HG02884 (cell line): ENCODE results near the gene SPHK1.

Experiments used
- ATAC-seq: cut with Tn5 transposase; IDR thresholded peaks from one replicate; pipeline ENCODE4 v1.9.1; 2021; ENCODE audit warnings: mild to moderate bottlenecking, moderate library complexity; ENCODE audit not compliant: unreplicated experiment

The SPHK1 gene

DNA sequence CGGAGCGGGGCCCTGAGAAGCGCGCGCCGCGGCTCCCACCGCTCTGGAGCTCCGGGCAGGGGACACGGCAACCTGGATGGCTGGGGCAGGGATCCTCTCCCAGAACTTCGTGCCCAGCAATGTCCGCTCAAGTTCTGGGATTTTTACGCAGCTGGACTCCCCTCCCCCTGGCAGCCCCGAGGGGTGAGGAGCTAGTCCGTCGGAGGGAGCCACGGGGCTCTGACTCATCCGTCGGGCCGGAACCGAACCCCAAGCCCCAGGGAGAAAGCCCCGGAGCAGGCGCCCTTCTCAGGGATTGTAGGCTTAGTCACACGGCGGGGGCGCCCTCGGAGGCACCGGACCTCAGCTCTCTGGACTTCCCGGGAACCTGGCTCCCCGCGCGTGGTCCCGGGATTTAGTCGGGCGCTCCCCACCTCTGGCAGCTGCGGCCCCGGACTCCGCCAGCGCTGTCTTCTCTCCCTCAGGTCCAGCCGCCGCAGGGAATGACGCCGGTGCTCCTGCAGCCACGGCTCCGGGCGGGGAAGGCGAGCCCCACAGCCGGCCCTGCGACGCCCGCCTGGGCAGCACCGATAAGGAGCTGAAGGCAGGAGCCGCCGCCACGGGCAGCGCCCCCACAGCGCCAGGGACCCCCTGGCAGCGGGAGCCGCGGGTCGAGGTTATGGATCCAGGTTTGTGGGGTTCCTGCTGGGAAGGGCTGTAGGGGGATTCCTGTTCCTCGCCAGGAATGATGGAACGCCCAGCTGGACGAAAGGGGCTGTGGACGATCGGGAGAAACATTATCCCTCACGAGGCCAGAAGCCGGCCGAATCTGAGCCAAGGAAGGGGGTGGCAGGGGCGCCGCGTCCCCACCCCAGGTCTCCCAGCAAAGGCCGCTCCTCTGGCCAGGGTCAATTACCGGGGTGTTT is 830 bp downstream of the SPHK1 start:
- no peak for ATAC-seq

- no peak for ATAC-seq
Observed at GRCh38 chr17:76385892-76386786, 1.7 kb downstream of the SPHK1 start.

DNA sequence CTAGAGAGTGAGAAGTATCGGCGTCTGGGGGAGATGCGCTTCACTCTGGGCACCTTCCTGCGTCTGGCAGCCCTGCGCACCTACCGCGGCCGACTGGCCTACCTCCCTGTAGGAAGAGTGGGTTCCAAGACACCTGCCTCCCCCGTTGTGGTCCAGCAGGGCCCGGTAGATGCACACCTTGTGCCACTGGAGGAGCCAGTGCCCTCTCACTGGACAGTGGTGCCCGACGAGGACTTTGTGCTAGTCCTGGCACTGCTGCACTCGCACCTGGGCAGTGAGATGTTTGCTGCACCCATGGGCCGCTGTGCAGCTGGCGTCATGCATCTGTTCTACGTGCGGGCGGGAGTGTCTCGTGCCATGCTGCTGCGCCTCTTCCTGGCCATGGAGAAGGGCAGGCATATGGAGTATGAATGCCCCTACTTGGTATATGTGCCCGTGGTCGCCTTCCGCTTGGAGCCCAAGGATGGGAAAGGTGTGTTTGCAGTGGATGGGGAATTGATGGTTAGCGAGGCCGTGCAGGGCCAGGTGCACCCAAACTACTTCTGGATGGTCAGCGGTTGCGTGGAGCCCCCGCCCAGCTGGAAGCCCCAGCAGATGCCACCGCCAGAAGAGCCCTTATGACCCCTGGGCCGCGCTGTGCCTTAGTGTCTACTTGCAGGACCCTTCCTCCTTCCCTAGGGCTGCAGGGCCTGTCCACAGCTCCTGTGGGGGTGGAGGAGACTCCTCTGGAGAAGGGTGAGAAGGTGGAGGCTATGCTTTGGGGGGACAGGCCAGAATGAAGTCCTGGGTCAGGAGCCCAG is 2.8 kb downstream of the SPHK1 start:
- no peak for ATAC-seq

GRCh38 chr17:76388966-76389888 is 4.8 kb downstream of the SPHK1 start:
- no peak for ATAC-seq

DNA sequence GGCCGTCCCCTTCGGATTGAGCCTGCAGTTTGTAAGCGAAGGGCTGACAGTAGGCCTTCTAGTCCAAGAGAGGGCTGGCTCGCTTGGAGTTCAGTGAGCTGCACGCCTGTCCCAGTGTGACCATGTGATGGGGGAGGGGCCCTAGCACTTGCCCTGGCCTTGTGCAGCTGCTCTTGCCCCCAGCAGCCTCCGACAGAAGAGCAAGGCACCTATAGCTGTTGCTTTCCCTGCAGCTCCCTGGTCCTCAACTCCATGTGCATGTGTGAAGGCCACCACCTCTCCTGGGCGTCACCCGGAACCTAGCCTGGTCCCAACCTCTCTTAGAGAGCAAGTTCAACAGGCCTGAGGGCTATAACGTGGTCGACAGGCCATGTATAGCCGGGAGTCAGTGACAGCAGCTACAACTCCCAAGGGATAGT is 5.6 kb downstream of the SPHK1 start:
- no peak for ATAC-seq

DNA sequence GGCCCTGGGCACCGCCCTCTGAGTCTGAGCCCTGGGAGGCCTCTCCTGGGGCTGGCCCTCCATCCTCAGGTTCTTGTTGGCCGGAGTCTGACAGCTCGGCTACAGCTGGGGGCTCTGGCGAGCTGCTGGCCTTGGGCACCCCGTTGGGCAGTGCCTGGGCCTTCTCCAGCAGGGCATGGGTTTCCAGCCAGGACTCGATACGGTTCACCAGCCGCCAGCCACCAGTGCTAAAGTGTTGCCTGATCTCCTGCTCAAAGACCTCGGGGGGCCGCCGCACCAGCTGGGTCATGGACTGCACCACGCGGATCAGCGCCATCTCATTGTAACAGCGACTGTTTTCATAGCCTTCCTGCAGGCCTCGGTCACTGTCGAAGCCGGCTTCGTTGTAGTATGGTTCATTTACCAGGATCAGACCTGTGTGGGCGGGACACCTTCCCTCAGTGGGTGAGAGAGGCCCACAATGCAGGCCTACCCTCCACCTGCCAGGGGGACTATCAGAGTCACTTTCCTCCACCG is 6.8 kb downstream of the SPHK1 start:
- ATAC-seq, result no peak

GRCh38 chr17:76394166-76394565 is 9.8 kb downstream of the SPHK1 start:
- ATAC-seq, result no peak

GRCh38 chr17:76395980-76396379 is 11.6 kb downstream of the SPHK1 start:
- ATAC-seq, result no peak

DNA sequence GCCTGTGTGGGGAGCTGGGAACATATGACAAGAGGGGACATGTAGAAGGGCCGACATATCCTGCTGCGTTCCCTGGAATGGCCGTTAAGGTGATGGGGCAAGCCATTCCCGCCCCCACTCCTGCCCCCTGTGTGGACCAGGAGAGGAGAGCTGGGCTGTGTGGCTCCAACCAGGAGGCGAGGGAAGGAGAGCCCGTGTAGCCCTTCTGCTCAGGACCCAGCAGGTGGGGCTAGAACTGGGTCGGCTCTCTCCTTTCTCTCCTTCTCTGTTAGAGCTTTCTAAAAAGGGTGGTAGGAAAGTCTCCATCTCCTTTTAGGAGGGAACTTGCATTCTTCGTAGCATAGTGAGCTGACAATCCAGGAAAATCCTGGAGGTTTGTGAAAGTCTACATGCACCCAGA is 12.8 kb downstream of the SPHK1 start:
- no peak for ATAC-seq

DNA sequence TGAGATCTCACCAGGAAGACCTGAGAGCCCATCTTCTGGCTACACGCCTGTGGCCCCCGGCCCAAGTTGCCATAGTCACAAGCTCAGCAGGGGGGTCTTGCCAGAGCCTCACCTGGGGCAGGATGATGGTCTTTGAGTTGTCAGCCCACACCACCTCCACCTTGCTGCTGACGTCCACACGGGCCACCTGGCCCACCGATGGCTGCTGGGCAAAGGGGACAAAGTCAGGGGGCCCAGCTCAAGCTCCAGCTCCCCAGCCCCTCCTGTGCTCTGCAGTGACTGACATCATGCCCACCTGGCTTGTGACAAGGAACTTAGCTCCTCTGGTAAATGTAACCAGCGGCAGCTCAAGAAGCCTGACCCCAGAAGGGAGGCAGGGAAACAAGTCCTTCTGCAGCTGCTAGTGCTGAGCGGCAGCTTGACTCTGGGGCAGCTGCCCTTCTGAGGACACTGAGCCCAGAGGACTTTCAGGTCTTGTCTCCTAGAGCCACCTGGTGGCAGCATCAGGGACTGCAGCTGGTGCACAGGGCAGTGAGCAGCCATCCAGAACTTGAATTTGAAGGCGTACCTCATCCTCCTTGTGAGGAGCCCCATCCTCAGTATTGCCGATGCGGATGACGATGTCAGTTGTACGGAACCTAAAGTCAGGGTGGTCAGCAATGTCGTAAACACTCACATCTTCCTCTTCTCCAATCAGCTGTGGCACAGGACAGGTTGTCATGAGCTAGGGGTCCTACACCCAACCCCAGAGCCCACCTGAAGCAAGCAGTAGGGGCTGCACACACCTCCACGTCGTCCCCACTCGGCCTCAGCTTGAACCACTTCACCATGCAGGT is 13.5 kb downstream of the SPHK1 start:
- no peak for ATAC-seq

GRCh38 chr17:76398523-76399174 is 14.2 kb downstream of the SPHK1 start:
- no peak for ATAC-seq

GRCh38 chr17:76399175-76400172 is 15.1 kb downstream of the SPHK1 start:
- no peak for ATAC-seq

- ATAC-seq, result no peak
Observed at GRCh38 chr17:76402711-76403110, 18.3 kb downstream of the SPHK1 start.

DNA sequence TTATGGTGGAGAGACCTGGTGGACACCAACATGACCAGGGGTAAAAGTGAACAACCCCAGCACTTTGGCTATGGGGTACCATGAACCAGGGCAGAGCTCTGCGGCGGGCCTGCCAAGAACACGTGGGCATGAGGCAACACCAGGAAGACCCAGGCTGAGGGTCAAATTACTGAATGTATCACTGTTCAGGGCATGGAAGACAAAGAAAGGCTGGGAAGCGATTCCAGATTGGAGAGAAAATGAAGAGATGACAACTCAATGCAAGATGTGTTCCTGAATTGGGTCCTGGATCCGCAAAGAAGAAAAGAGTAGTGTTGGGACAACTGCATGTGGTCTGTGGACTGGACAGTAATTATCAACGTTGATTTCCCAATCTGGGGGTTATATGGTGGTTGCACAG is 19.8 kb downstream of the SPHK1 start:
- ATAC-seq, result no peak

- no peak for ATAC-seq
Observed at GRCh38 chr17:76404976-76405563, 20.7 kb downstream of the SPHK1 start.

DNA sequence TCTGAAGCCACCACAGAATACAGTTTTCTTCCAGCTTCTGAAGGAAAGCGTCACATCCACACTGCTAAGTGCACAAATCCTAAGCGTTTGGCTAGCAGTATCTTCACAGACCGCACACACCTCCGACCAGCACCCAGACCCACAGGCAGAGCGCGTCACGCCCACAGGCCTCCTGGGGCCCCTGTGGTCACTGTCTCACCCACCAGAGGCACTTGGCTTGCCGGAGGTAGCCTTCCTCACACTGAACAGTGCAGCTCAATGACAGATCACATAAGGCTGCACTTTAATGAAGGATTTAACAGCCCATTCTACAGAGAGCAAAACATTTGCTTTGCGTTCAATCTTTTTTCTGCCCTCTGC is 21.2 kb downstream of the SPHK1 start:
- no peak for ATAC-seq
